Activated naive CD8-positive, alpha-beta T cell treated with anti-CD3 and anti-CD28 coated beads for 36 hours (primary cell): ENCODE measurements around the gene BSN. TPM values are rescaled to one million over a fixed set of nuclear protein-coding genes. Genes with fewer than 3 reads are reported as not detected.

Experiments
- DNase-seq: peaks from one replicate; pipeline ENCODE4 v3.0.0; 2021
- H3K27ac Mint-ChIP-seq: one replicate; pipeline ENCODE4 v1.8.0; 2022; ENCODE audit warnings: mild to moderate bottlenecking, moderate library complexity, mixed read lengths
- H3K27me3 Mint-ChIP-seq: one replicate; pipeline ENCODE4 v1.8.0; 2022; ENCODE audit warnings: mild to moderate bottlenecking, mixed read lengths
- H3K36me3 Mint-ChIP-seq: one replicate; pipeline ENCODE4 v1.8.0; 2021; ENCODE audit warnings: mild to moderate bottlenecking, mixed read lengths
- H3K4me1 Mint-ChIP-seq: one replicate; pipeline ENCODE4 v1.8.0; 2021; ENCODE audit warnings: mixed read lengths
- H3K4me3 Mint-ChIP-seq: one replicate; pipeline ENCODE4 v1.8.0; 2022; ENCODE audit warnings: mild to moderate bottlenecking, moderate library complexity, mixed read lengths
- H3K9me3 Mint-ChIP-seq: one replicate; pipeline ENCODE4 v1.8.0; 2022; ENCODE audit warnings: mixed read lengths
- total RNA-seq, 2 experiments: library from RNA; stranded (reverse); gene quantifications; one replicate each; pipeline ENCODE4 v1.2.3, GENCODE V29; 2021

BSN gene
- total RNA-seq, 2 experiments from 2014 or later: 0.10 to 0.35 TPM

GRCh38 chr3:49704629-49705028 is 150.4 kb downstream of the BSN start:
- no peak overlapping the region for H3K27ac Mint-ChIP-seq
- H3K4me1 Mint-ChIP-seq: no peaks in the 10 kb centered on the region
- no peaks in the 10 kb centered on the region for H3K27me3 Mint-ChIP-seq
- peaks cover 2% of the 10 kb centered on the region for H3K36me3 Mint-ChIP-seq
- no peak for DNase-seq
- no peak overlapping the region for H3K4me3 Mint-ChIP-seq
- no peaks in the 10 kb centered on the region for H3K9me3 Mint-ChIP-seq

- no peak overlapping the region for H3K27ac Mint-ChIP-seq
- no peaks in the 10 kb centered on the region for H3K9me3 Mint-ChIP-seq
- H3K27me3 Mint-ChIP-seq: no peaks in the 10 kb centered on the region
- H3K4me1 Mint-ChIP-seq: no peaks in the 10 kb centered on the region
- no peak for DNase-seq
- H3K4me3 Mint-ChIP-seq: no peak overlapping the region
- peaks cover 2% of the 10 kb centered on the region for H3K36me3 Mint-ChIP-seq
Measured at GRCh38 chr3:49705390-49705960, 151.2 kb downstream of the BSN start.

GRCh38 chr3:49706456-49707112 is 152.3 kb downstream of the BSN start:
- Mint-ChIP-seq H3K4me3 (no peak overlapping the region), H3K27me3 (no peaks in the 10 kb centered on the region), H3K27ac (no peak overlapping the region), H3K4me1 (peaks cover under 1% of the 10 kb centered on the region), H3K36me3 (peaks cover 2% of the 10 kb centered on the region), H3K9me3 (no peaks in the 10 kb centered on the region)
- DNase-seq: no peak

- no peak overlapping the region for H3K4me3 Mint-ChIP-seq
Measured at GRCh38 chr3:49707113-49707480, 152.8 kb downstream of the BSN start.

GRCh38 chr3:49709852-49710251 is 155.6 kb downstream of the BSN start:
- Mint-ChIP-seq H3K4me1 (peaks cover 11% of the 10 kb centered on the region), H3K27ac (no peak overlapping the region), H3K4me3 (no peak overlapping the region), H3K27me3 (no peaks in the 10 kb centered on the region), H3K36me3 (no peaks in the 10 kb centered on the region), H3K9me3 (no peaks in the 10 kb centered on the region)
- no peak for DNase-seq

More at GRCh38 chr3:49707113-49707480, 152.8 kb downstream of the BSN start:
- Mint-ChIP-seq H3K27me3 (no peaks in the 10 kb centered on the region), H3K27ac (no peak overlapping the region), H3K36me3 (peaks cover 2% of the 10 kb centered on the region), H3K4me1 (peaks cover 3% of the 10 kb centered on the region), H3K9me3 (no peaks in the 10 kb centered on the region)
- no peak for DNase-seq

GRCh38 chr3:49711489-49711888 is 157.2 kb downstream of the BSN start:
- Mint-ChIP-seq H3K4me1 (peaks cover 11% of the 10 kb centered on the region), H3K9me3 (no peaks in the 10 kb centered on the region), H3K27ac (peak overlapping the region; percentile 40), H3K4me3 (no peak overlapping the region), H3K36me3 (no peaks in the 10 kb centered on the region), H3K27me3 (no peaks in the 10 kb centered on the region)
- DNase-seq: no peak

GRCh38 chr3:49712166-49712565 is 157.9 kb downstream of the BSN start:
- Mint-ChIP-seq H3K27ac (no peak overlapping the region), H3K9me3 (no peaks in the 10 kb centered on the region), H3K36me3 (no peaks in the 10 kb centered on the region), H3K4me3 (no peak overlapping the region), H3K27me3 (no peaks in the 10 kb centered on the region), H3K4me1 (peaks cover 11% of the 10 kb centered on the region)
- DNase-seq: no peak

- no peak overlapping the region for H3K27ac Mint-ChIP-seq
- H3K36me3 Mint-ChIP-seq: no peaks in the 10 kb centered on the region
- H3K4me3 Mint-ChIP-seq: no peak overlapping the region
- no peaks in the 10 kb centered on the region for H3K9me3 Mint-ChIP-seq
- H3K4me1 Mint-ChIP-seq: peaks cover 11% of the 10 kb centered on the region
- H3K27me3 Mint-ChIP-seq: no peaks in the 10 kb centered on the region
- DNase-seq: no peak
Measured at GRCh38 chr3:49712631-49713317, 158.5 kb downstream of the BSN start.

GRCh38 chr3:49713336-49714105 is 159.2 kb downstream of the BSN start:
- Mint-ChIP-seq H3K4me3 (no peak overlapping the region), H3K9me3 (no peaks in the 10 kb centered on the region), H3K27ac (no peak overlapping the region), H3K4me1 (peaks cover 12% of the 10 kb centered on the region), H3K27me3 (no peaks in the 10 kb centered on the region), H3K36me3 (peaks cover 1% of the 10 kb centered on the region)
- DNase-seq: no peak

- no peaks in the 10 kb centered on the region for H3K9me3 Mint-ChIP-seq
- H3K36me3 Mint-ChIP-seq: peaks cover 5% of the 10 kb centered on the region
- H3K27ac Mint-ChIP-seq: no peak overlapping the region
Measured at GRCh38 chr3:49714728-49715550, 160.7 kb downstream of the BSN start.

GRCh38 chr3:49715611-49716121 is 161.4 kb downstream of the BSN start:
- peaks cover 25% of the 10 kb centered on the region for H3K4me1 Mint-ChIP-seq
- no peaks in the 10 kb centered on the region for H3K9me3 Mint-ChIP-seq
- no peak overlapping the region for H3K27ac Mint-ChIP-seq
- H3K4me3 Mint-ChIP-seq: no peak overlapping the region
- H3K36me3 Mint-ChIP-seq: peaks cover 7% of the 10 kb centered on the region
- DNase-seq: no peak
- peaks cover 2% of the 10 kb centered on the region for H3K27me3 Mint-ChIP-seq

More at GRCh38 chr3:49714728-49715550, 160.7 kb downstream of the BSN start:
- peaks cover 2% of the 10 kb centered on the region for H3K27me3 Mint-ChIP-seq
- peaks cover 25% of the 10 kb centered on the region for H3K4me1 Mint-ChIP-seq
- DNase-seq: no peak
- H3K4me3 Mint-ChIP-seq: no peak overlapping the region

- no peaks in the 10 kb centered on the region for H3K9me3 Mint-ChIP-seq
- no peak for DNase-seq
- peaks cover 2% of the 10 kb centered on the region for H3K27me3 Mint-ChIP-seq
- H3K27ac Mint-ChIP-seq: no peak overlapping the region
- H3K4me1 Mint-ChIP-seq: peaks cover 25% of the 10 kb centered on the region
- peaks cover 12% of the 10 kb centered on the region for H3K36me3 Mint-ChIP-seq
- H3K4me3 Mint-ChIP-seq: no peak overlapping the region
Measured at GRCh38 chr3:49716169-49716568, 161.9 kb downstream of the BSN start.

GRCh38 chr3:49716691-49717210 is 162.5 kb downstream of the BSN start:
- Mint-ChIP-seq H3K27me3 (peaks cover 2% of the 10 kb centered on the region), H3K27ac (no peak overlapping the region), H3K4me1 (peaks cover 25% of the 10 kb centered on the region), H3K4me3 (no peak overlapping the region), H3K36me3 (peaks cover 14% of the 10 kb centered on the region), H3K9me3 (no peaks in the 10 kb centered on the region)
- no peak for DNase-seq
